A549 (cell line): Measurements from ENCODE around the gene MRPL57. TPM values are rescaled to one million over a fixed set of nuclear protein-coding genes. Genes with fewer than 3 reads are reported as not detected.

Experiments
- ATAC-seq, 2 experiments: fragments of 200-7000 bp in 1 of 2; fragments of >200 bp in 1 of 2; cut with Nextera tagmentation in 1 of 2; cut with Tn5 transposase in 1 of 2; 3 replicates each; pipeline versions ENCODE4 v1.8.0 to v1.9.1; 2018 to 2020; ENCODE audit warnings: mild to moderate bottlenecking in 1 of 2, moderate library complexity in 1 of 2
- CTCF ChIA-PET: fragments of 300-600 bp; sonication (Branson Sonifier 250); formaldehyde crosslinking; extraction: SDS; loops from one replicate; lab custom pipeline; 2021; ENCODE audit warnings: antibody characterized with exemption, inconsistent platforms; lab: Yijun Ruan, JAX
- POLR2A ChIA-PET: fragments of 350-600 bp; formaldehyde crosslinking; extraction: SDS; loops from one replicate; lab custom pipeline; 2021; ENCODE audit warnings: antibody characterized with exemption, inconsistent platforms; lab: Yijun Ruan, JAX
- DNase-seq, 2 experiments: peaks; one replicate each; pipeline versions ENCODE4 v3.0.0 to v3.0.0-alpha.2; 2011 to 2016; ENCODE audit warnings: low read depth in 1 of 2, low spot score in 1 of 2
- FAIRE-seq: peaks from 2 replicates; lab custom pipeline; 2011; peaks lifted over from hg19 to GRCh38; lab: Jason Lieb, UNC
- H3K27ac ChIP-seq, 2 experiments: fragments of >200 bp; sonication (Bioruptor Twin); formaldehyde crosslinking; 3 replicates each; pipeline ENCODE4 v1.5.1; 2016 to 2017
- H3K4me1 ChIP-seq: fragments of >200 bp; sonication (Bioruptor Twin); formaldehyde crosslinking; 3 replicates; pipeline ENCODE4 v1.6.1; 2016
- H3K4me2 ChIP-seq: fragments of >200 bp; sonication (Bioruptor Twin); formaldehyde crosslinking; 3 replicates; pipeline ENCODE4 v1.6.1; 2016
- H3K4me3 ChIP-seq: fragments of >200 bp; sonication (Bioruptor Twin); formaldehyde crosslinking; 3 replicates; pipeline ENCODE4 v1.5.1; 2016
- H3K9me3 ChIP-seq: fragments of >200 bp; sonication (Bioruptor Twin); formaldehyde crosslinking; 3 replicates; pipeline ENCODE4 v1.6.1; 2016
- CBX8 ChIP-seq: fragments of 200-600 bp; sonication (generic); IDR thresholded peaks from 2 replicates; pipeline ENCODE4 v1.6.1; 2016
- CHD2 ChIP-seq: fragments of 150-350 bp; IDR thresholded peaks from 2 replicates; pipeline ENCODE4 v1.6.1; 2014; ENCODE audit warnings: low read length; ENCODE audit not compliant: partially characterized antibody
- CHD4 ChIP-seq: fragments of 200-600 bp; sonication (generic); IDR thresholded peaks from 2 replicates; pipeline ENCODE4 v1.6.1; 2016; ENCODE audit warnings: antibody characterized with exemption, mild to moderate bottlenecking, borderline replicate concordance
- EP300 ChIP-seq, 2 experiments: fragments of >200 bp; sonication (Bioruptor Twin); formaldehyde crosslinking; IDR thresholded peaks; 2 replicates in 1 of 2; 3 replicates in 1 of 2; pipeline ENCODE4 v1.6.1; 2016 to 2017
- FOSL2 ChIP-seq, 2 experiments: fragments of 450-650 bp in 1 of 2; fragments of >200 bp in 1 of 2; sonication (Bioruptor Twin) in 1 of 2; formaldehyde crosslinking; IDR thresholded peaks; 2 replicates each; pipeline versions ENCODE4 v1.5.0 to v1.6.1; 2016 to 2020; ENCODE audit warnings: mild to moderate bottlenecking in 1 of 2, moderate library complexity in 1 of 2
- GATA3 ChIP-seq: IDR thresholded peaks from 2 replicates; pipeline ENCODE4 v1.6.1; 2012; ENCODE audit warnings: borderline replicate concordance
- HOXB5 ChIP-seq: fragments of 250-450 bp; sonication (Bioruptor Pico); IDR thresholded peaks from 2 replicates; pipeline ENCODE4 v1.5.0; 2020; ENCODE audit warnings: mild to moderate bottlenecking, moderate library complexity
- JUN ChIP-seq, 2 experiments: fragments of >200 bp; sonication (Bioruptor Twin); formaldehyde crosslinking; IDR thresholded peaks; 2 replicates in 1 of 2; 3 replicates in 1 of 2; pipeline ENCODE4 v1.6.1; 2016 to 2017
- KDM5A ChIP-seq: fragments of 200-600 bp; sonication (generic); IDR thresholded peaks from 2 replicates; pipeline ENCODE4 v1.6.1; 2016; ENCODE audit warnings: antibody characterized with exemption, mild to moderate bottlenecking
- MAFK ChIP-seq: fragments of 450-650 bp; IDR thresholded peaks from 2 replicates; pipeline ENCODE4 v1.6.1; 2014; ENCODE audit not compliant: partially characterized antibody
- NPAS2 ChIP-seq: fragments of 250-450 bp; sonication (Bioruptor Pico); IDR thresholded peaks from 2 replicates; pipeline ENCODE4 v1.8.0; 2022; ENCODE audit warnings: mild to moderate bottlenecking, moderate library complexity, borderline replicate concordance
- PHF8 ChIP-seq: fragments of 200-600 bp; sonication (generic); IDR thresholded peaks from 2 replicates; pipeline ENCODE4 v1.6.1; 2016; ENCODE audit warnings: low read depth, mild to moderate bottlenecking, antibody characterized with exemption, moderate library complexity, borderline replicate concordance
- POLR2A ChIP-seq: IDR thresholded peaks from 2 replicates; pipeline ENCODE4 v1.6.1; 2012; ENCODE audit warnings: mild to moderate bottlenecking, low read length
- ZC3H11A ChIP-seq: fragments of 450-650 bp; IDR thresholded peaks from 2 replicates; pipeline ENCODE4 v1.6.1; 2014; ENCODE audit warnings: antibody characterized with exemption, mild to moderate bottlenecking
- ZFP36 ChIP-seq: fragments of 450-650 bp; IDR thresholded peaks from 2 replicates; pipeline ENCODE4 v1.6.1; 2014; ENCODE audit warnings: borderline replicate concordance; ENCODE audit not compliant: partially characterized antibody
- ZNF302 ChIP-seq: fragments of 250-450 bp; sonication (Bioruptor Pico); IDR thresholded peaks from 2 replicates; pipeline ENCODE4 v1.9.0; 2021; ENCODE audit warnings: inconsistent platforms, mild to moderate bottlenecking, moderate library complexity
- WGBS: methylation state at CpG from one replicate; pipeline ENCODE4 v1.1.6; 2017; ENCODE audit errors: missing lambda C conversion rate; 5-methylcytosine and 5-hydroxymethylcytosine counted together
- polyA minus RNA-seq: library from RNA; depleted of rRNA, polyadenylated mRNA; stranded (reverse); fragments of >200 nt; gene quantifications from 2 replicates; pipeline ENCODE4 v1.2.3, GENCODE V29; 2011; rRNA and poly(A)+ RNA removed
- polyA plus RNA-seq, 4 experiments: library from polyadenylated mRNA; depleted of rRNA in 3 of 4; stranded (reverse); fragments of >200 nt; fragmentation: RNase III in 1 of 4; extraction: RNeasy Plus Mini Kit Qiagen cat#74134 plus additional on column Dnase treatment in 1 of 4; gene quantifications; 2 replicates in 3 of 4; 3 replicates in 1 of 4; pipeline ENCODE4 v1.2.3, GENCODE V29; 2011 to 2017
- TF ChIP-seq, protein P1 (sequence below): fragments of 200-600 bp; sonication (generic); IDR thresholded peaks from 2 replicates; pipeline ENCODE4 v1.6.1; 2016; ENCODE audit warnings: antibody characterized with exemption, mild to moderate bottlenecking, moderate library complexity
- TF ChIP-seq, protein P2 (sequence below): IDR thresholded peaks from 2 replicates; pipeline ENCODE4 v1.6.1; 2012
- TF ChIP-seq, protein P3 (sequence below): fragments of >200 bp; sonication (Bioruptor Twin); formaldehyde crosslinking; IDR thresholded peaks from 2 replicates; pipeline ENCODE4 v1.6.1; 2016
- TF ChIP-seq, protein P4 (sequence below): fragments of 150-350 bp; IDR thresholded peaks from 2 replicates; pipeline ENCODE4 v1.6.1; 2014; ENCODE audit warnings: low read depth, mild to moderate bottlenecking, low read length
- TF ChIP-seq, protein P5 (sequence below): fragments of >200 bp; sonication (Bioruptor Twin); formaldehyde crosslinking; IDR thresholded peaks from 3 replicates; pipeline ENCODE4 v1.6.1; 2016
- TF ChIP-seq, protein P6 (sequence below): IDR thresholded peaks from 2 replicates; pipeline ENCODE4 v1.6.1; 2012; ENCODE audit warnings: low read depth, borderline replicate concordance

MRPL57 gene
- polyA plus RNA-seq (2011; rRNA removed) (19.2 and 23.0 TPM in 2 replicates), polyA plus RNA-seq (2017; fragmentation: RNase III; extraction: RNeasy Plus Mini Kit Qiagen cat#74134 plus additional on column Dnase treatment) (21.3 to 22.9 TPM (median 22.5 TPM) in 3 replicates), polyA minus RNA-seq (4.0 and 4.1 TPM in 2 replicates)
- polyA plus RNA-seq (2012; cell fraction: cytosol; rRNA removed), result 30.4 and 37.2 TPM in 2 replicates
- 19.3 and 23.8 TPM in 2 replicates for polyA plus RNA-seq (2012; cell fraction: nucleus; rRNA removed)

DNA sequence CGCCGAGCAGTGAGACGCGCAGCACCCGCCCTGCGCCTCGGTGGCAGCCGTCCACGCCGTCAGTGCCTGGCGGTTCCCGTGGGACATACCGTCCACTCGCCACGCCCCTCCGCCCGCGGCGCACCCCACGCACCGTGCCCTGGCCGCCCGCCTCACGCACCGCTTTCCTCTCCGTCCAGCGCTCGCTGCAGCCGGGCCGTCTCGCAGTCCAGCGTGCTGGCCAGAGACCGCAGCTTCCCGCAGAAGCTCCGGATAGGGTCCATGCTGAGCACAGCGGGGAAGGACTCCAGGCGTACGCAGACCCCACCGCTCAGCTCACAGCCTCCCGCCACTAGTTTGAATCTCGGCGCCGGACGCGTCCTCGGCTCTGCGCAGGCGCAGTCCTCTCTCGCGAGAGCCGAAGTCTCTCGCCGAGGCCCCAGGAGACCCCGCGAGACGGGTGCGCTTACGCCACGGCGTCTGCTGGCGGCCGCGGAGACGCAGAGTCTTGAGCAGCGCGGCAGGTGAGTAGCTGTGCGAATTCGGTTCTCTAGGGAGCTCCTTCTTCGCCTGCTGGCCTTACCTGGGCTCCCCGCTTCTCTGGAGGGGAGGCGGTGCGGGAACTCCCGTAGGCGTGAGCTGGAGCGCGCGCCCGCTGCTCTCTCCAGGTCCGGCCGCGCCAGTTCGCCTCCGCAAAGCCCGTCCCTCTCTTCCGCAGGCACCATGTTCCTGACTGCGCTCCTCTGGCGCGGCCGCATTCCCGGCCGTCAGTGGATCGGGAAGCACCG, at the start of gene MRPL57, which contains the start of gene SKA3:
Gene MRPL57, plus strand, starts transcription at position 444 of the 767 bp plus-strand sequence. Its CDS starts 259 bp downstream, at position 703.
Gene SKA3, minus strand, starts transcription at position 338 of the 767 bp plus-strand sequence. Its CDS starts 75 bp downstream, at position 263.
- TF ChIP-seq POLR2A (peak; percentile 90), EP300 (IDR thresholded peaks at IDR 0.05) (no peak), JUN (IDR thresholded peaks at IDR 0.05) (peak in 1 of 2 experiments; percentile 91; a peak in 4 of 5 replicates), GATA3 (peak; percentile 82), HOXB5 (CRISPR knock-in tag) (0 out of 2 replicates have a peak, but pooled peaks have one; percentile 30), CHD2 (peak; percentile 98), KDM5A (peak; percentile 88), ZFP36 (no peak), MAFK (no peak), ZC3H11A (no peak), ZNF302 (no peak), NPAS2 (CRISPR knock-in tag) (no peak), FOSL2 (IDR thresholded peaks at IDR 0.05) (no peak), FOSL2 (CRISPR knock-in tag; IDR thresholded peaks at IDR 0.05) (no peak), CBX8 (no peak), CHD4 (no peak), PHF8 (peak; percentile 53)
- TF ChIP-seq, protein P1, sequence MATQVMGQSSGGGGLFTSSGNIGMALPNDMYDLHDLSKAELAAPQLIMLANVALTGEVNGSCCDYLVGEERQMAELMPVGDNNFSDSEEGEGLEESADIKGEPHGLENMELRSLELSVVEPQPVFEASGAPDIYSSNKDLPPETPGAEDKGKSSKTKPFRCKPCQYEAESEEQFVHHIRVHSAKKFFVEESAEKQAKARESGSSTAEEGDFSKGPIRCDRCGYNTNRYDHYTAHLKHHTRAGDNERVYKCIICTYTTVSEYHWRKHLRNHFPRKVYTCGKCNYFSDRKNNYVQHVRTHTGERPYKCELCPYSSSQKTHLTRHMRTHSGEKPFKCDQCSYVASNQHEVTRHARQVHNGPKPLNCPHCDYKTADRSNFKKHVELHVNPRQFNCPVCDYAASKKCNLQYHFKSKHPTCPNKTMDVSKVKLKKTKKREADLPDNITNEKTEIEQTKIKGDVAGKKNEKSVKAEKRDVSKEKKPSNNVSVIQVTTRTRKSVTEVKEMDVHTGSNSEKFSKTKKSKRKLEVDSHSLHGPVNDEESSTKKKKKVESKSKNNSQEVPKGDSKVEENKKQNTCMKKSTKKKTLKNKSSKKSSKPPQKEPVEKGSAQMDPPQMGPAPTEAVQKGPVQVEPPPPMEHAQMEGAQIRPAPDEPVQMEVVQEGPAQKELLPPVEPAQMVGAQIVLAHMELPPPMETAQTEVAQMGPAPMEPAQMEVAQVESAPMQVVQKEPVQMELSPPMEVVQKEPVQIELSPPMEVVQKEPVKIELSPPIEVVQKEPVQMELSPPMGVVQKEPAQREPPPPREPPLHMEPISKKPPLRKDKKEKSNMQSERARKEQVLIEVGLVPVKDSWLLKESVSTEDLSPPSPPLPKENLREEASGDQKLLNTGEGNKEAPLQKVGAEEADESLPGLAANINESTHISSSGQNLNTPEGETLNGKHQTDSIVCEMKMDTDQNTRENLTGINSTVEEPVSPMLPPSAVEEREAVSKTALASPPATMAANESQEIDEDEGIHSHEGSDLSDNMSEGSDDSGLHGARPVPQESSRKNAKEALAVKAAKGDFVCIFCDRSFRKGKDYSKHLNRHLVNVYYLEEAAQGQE, result peak; percentile 100
- TF ChIP-seq, protein P2, sequence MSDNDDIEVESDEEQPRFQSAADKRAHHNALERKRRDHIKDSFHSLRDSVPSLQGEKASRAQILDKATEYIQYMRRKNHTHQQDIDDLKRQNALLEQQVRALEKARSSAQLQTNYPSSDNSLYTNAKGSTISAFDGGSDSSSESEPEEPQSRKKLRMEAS, result peak; percentile 71
- TF ChIP-seq, protein P3, sequence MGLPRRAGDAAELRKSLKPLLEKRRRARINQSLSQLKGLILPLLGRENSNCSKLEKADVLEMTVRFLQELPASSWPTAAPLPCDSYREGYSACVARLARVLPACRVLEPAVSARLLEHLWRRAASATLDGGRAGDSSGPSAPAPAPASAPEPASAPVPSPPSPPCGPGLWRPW, result no peak
- TF ChIP-seq, protein P4, sequence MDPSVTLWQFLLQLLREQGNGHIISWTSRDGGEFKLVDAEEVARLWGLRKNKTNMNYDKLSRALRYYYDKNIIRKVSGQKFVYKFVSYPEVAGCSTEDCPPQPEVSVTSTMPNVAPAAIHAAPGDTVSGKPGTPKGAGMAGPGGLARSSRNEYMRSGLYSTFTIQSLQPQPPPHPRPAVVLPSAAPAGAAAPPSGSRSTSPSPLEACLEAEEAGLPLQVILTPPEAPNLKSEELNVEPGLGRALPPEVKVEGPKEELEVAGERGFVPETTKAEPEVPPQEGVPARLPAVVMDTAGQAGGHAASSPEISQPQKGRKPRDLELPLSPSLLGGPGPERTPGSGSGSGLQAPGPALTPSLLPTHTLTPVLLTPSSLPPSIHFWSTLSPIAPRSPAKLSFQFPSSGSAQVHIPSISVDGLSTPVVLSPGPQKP, result no peak
- TF ChIP-seq, protein P5, sequence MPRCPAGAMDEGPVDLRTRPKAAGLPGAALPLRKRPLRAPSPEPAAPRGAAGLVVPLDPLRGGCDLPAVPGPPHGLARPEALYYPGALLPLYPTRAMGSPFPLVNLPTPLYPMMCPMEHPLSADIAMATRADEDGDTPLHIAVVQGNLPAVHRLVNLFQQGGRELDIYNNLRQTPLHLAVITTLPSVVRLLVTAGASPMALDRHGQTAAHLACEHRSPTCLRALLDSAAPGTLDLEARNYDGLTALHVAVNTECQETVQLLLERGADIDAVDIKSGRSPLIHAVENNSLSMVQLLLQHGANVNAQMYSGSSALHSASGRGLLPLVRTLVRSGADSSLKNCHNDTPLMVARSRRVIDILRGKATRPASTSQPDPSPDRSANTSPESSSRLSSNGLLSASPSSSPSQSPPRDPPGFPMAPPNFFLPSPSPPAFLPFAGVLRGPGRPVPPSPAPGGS, result peak; percentile 55; the same call in 1 of the 3 replicates
- TF ChIP-seq, protein P6, sequence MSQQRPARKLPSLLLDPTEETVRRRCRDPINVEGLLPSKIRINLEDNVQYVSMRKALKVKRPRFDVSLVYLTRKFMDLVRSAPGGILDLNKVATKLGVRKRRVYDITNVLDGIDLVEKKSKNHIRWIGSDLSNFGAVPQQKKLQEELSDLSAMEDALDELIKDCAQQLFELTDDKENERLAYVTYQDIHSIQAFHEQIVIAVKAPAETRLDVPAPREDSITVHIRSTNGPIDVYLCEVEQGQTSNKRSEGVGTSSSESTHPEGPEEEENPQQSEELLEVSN, result peak; percentile 69; the same call in 1 of the 2 replicates
- ChIA-PET POLR2A (interaction anchor here (0.7 to 1.7 kb wide), 8 partner anchors 8 to 403 kb away, joined by 3 to 10 read pairs (median 3); partner anchors contain the start of gene EEF1AKMT1), CTCF (interaction anchor here (0.5 to 1.5 kb wide), 4 partner anchors 9 to 300 kb away, joined by 3 to 4 read pairs (median 3); no protein-coding TSS in a partner anchor)
- Histone ChIP-seq H3K4me1 (peaks cover 16% of the 10 kb centered on the region; the same call in 2 of the 3 replicates), H3K4me3 (peak within 1 kb of the TSS; percentile 75), H3K4me2 (peak within 1 kb of the TSS; percentile 92), H3K9me3 (no peaks in the 10 kb centered on the region), H3K27ac (peak within 1 kb of the TSS; percentile 92 to 100)
- WGBS, result 0% methylated on average over 10 of the region's 93 CpGs
- FAIRE-seq, result no peak
- peak; percentile 96 to 98 for ATAC-seq
- peak; percentile 69 to 92 for DNase-seq
